Muscle layer of duodenum (tissue), 2 donors: ENCODE results near the gene UQCR11.

ENCODE experiments used
- H3K27ac ChIP-seq: one replicate; pipeline ENCODE4 v1.7.0; 2013; ENCODE audit warnings: mild to moderate bottlenecking, low read length
- H3K27me3 ChIP-seq: one replicate; pipeline ENCODE4 v1.7.0; 2013; ENCODE audit warnings: low read depth, mild to moderate bottlenecking, control low read depth, low read length
- H3K36me3 ChIP-seq, 2 donors: one replicate each; pipeline ENCODE4 v1.7.0; 2013; ENCODE audit warnings: low read length in 2 of 2, control low read depth in 1 of 2, mild to moderate bottlenecking in 1 of 2; ENCODE audit not compliant: insufficient read depth in 2 of 2, control insufficient read depth in 1 of 2
- H3K4me1 ChIP-seq, 2 donors: one replicate each; pipeline ENCODE4 v1.7.0; 2013; ENCODE audit warnings: low read length in 2 of 2, mild to moderate bottlenecking in 2 of 2, control low read depth in 1 of 2, moderate library complexity in 1 of 2; ENCODE audit not compliant: insufficient read depth in 2 of 2, control insufficient read depth in 1 of 2
- H3K4me3 ChIP-seq, 2 donors: one replicate each; pipeline ENCODE4 v1.7.0; 2013; ENCODE audit warnings: low read length in 2 of 2, low read depth in 1 of 2, mild to moderate bottlenecking in 1 of 2
- H3K9me3 ChIP-seq, 2 donors: one replicate each; pipeline ENCODE4 v1.7.0; 2013; ENCODE audit warnings: low read length in 2 of 2, control low read depth in 1 of 2, mild to moderate bottlenecking in 1 of 2; ENCODE audit not compliant: control insufficient read depth in 1 of 2
- donor health status: healthy.

Gene UQCR11

DNA sequence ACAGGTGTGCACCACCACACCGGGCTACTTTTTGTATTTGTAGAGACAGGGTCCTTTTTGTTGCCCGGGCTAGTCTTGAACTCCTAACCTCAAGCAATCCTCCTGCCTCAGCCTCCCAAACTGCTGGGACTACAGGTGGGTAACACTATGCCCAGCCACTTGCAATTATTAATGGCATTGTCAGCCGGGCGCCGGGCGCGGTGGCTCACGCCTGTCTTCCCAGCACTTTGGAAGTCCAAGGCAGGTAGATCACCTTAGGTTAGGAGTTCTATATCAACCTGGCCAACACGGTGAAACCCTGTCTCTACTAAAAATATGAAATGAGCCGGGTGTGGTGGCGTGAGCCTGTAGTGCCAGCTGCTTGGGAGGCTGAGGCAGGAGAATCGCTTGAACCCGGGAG lies 34.4 kb downstream of the UQCR11 start:
- no peak overlapping the region for H3K27ac ChIP-seq
- H3K4me3 ChIP-seq = no peak overlapping the region

DNA sequence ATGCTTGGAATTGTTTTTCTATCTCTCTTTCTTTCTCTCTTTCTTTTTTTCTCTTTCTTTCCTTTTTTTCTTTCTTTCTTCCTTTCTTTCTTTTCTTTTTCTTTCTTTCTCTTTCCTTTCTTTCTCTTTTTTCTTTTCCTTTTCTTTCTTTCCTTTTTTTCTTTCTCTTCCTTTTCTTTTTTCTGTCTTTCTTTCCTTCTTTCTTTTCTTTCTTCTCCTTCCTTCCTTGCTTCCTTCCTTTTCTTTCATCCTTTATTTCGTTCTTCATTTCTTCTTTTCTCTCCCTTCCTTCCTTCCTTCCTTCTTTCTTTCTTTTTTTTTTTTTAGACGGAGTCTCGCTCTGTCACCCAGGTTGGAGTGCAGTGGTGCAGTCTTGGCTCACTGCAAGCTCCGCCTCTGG lies 35.3 kb downstream of the UQCR11 start:
- Histone ChIP-seq H3K4me3 (no peak overlapping the region), H3K27me3 (no peaks in the 10 kb centered on the region), H3K9me3 (no peaks in the 10 kb centered on the region), H3K27ac (no peak overlapping the region), H3K36me3 (no peaks in the 10 kb centered on the region), H3K4me1 (peaks cover 0 to 13% of the 10 kb centered on the region in 2 donors)

More for the DNA sequence above, 34.4 kb downstream of the UQCR11 start:
- no peaks in the 10 kb centered on the region for H3K27me3 ChIP-seq
- peaks cover 0 to 9% of the 10 kb centered on the region in 2 donors for H3K4me1 ChIP-seq
- H3K36me3 ChIP-seq = no peaks in the 10 kb centered on the region
- H3K9me3 ChIP-seq = no peaks in the 10 kb centered on the region

DNA sequence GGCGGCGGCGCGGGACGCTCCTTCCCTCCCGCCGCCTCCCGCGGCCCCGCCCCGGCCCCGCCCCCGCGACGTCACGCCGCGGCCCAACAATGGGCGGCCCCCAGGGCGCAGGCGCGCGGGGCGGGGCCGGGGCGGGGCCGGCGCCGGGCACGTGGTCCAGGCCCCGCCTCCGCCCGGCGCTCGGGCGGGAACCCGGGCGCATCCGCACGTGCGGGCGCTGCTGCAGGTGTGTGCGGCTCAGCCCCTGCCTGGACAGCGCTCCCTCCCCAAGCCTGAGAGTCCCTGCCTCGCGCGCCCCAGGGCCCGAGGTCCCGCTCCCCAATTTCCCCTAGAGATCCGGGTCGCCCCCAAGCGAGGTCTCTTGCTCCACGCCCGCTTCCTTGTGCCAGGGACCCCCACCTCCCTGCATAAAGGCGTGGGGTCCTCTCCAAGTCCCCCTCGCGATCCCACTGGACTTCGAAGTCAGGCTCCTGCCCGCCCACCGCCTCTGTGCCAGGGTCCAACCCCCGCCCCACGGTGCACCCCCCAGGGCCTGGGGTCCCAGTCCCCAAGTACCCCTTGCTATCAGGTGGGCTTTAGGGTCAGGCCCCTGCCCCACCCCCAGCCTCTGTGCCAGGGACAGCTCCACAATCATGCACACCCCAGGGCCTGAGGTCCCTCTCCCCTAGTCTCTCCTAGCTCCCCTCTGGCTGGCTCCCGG lies 36.8 kb downstream of the UQCR11 start, which contains the start of gene MEX3D:
Gene MEX3D (minus strand): TSS at position 6 of the 700 bp plus-strand sequence. CDS start 267 bp downstream, outside the sequence.
- Histone ChIP-seq H3K9me3 (no peaks in the 10 kb centered on the region), H3K4me3 (peak within 1 kb of the TSS in 1 of 2 donors; percentile 76), H3K36me3 (no peaks in the 10 kb centered on the region), H3K27ac (no peak within 1 kb of the TSS), H3K27me3 (no peaks in the 10 kb centered on the region), H3K4me1 (peaks cover 0 to 13% of the 10 kb centered on the region in 2 donors)

DNA sequence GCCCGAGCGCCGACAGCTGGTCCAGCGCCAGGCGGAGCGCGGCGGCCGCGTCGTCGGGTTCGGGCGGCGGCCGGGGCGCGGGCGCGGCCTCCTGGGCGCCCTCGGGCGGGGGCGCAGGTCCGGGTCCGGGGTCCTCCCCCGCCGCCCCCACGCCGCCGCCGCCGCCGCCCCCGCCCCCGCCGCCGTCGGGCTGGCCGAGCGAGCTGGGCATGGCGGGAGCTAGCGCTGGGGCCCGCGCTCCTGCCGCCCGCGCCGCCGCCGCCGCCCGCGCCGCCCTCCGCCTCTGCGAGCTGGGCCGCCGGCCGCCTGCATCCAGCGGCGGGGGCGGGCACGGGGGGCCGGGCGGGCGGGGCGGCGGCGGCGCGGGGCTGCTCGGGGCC lies 37.4 kb downstream of the UQCR11 start:
- Histone ChIP-seq H3K27me3 (no peaks in the 10 kb centered on the region), H3K27ac (no peak overlapping the region), H3K36me3 (no peaks in the 10 kb centered on the region), H3K4me1 (peaks cover 0 to 13% of the 10 kb centered on the region in 2 donors), H3K4me3 (no peak overlapping the region), H3K9me3 (no peaks in the 10 kb centered on the region)

DNA sequence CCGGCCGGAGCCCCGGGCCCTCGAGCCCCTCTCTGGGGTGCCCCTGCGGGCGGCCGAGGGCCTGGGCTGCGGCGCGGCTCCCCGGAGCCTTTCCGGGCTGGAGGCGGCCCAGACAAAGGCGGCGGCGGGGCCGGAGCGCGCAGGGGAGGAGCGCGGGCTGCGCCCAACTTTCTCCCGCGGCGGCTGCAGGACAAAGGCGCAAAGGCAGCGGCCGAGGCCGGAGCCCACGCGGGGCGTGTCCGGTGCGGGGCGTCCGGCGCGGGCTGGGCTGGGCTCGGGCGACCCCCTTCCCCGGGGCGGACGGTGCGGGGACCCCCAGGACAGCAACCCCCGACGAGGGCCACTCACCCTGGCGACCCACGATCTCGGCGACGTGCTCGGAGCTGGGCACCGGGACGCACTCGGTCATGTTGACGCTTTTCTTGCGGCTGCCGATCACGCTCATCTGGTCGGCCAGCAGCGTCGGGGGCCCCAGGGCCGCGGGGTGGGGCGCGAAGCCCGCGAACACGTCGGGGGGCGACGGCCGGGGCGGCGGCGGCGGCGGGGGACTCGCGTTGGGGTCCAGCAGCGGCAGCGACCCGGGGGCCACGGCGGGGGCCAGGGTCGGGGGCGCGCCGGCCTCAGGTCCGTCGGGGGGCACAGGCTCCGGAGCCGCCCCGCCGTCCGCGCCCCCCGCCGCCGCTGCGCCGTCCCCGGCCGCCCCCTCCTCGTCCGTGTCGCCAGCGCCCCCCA lies 38.0 kb downstream of the UQCR11 start:
- no peaks in the 10 kb centered on the region for H3K9me3 ChIP-seq
- H3K4me1 ChIP-seq = peaks cover 0 to 13% of the 10 kb centered on the region in 2 donors
- peak overlapping the region in 1 of 2 donors; percentile 76 for H3K4me3 ChIP-seq
- H3K27ac ChIP-seq = no peak overlapping the region
- H3K27me3 ChIP-seq = no peaks in the 10 kb centered on the region
- H3K36me3 ChIP-seq = no peaks in the 10 kb centered on the region

DNA sequence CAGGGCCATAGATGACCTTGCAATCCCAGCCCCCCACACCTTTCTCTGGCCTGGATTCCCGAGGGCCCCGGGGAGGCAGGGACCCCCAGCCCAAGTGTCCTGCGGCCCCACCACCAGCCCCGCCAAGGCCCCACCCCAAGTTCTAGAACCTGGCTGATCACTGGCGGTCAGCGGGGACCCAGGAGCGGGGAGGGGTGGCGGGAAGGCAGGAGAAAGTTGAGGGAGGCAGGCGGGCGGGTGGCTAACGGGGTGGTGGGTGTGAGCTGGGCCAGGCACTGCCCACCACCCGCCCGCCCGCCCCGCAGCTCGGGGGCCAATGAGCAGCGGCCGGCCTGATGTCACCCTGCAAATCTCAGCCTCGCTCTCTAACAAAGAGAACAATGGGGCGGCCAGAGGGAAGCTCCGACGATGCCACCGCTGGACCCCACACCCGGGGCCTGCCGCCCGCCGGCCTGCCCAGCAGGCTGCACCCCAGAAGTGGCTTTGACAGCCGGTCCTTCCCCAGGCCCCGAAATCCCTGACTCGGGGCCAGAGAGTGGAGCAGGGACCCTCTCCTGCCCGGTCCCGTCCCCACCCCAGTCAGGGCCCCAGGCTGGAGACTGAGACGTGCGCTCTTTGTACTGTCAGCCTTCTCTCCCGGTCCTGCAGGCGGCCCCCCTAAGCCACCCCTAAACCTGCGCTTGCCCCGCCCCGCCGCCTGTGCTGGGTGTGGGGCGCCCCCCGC lies 38.7 kb downstream of the UQCR11 start:
- Histone ChIP-seq H3K4me3 (peak overlapping the region in 1 of 2 donors; percentile 76), H3K36me3 (no peaks in the 10 kb centered on the region), H3K4me1 (peaks cover 0 to 13% of the 10 kb centered on the region in 2 donors), H3K27ac (no peak overlapping the region), H3K9me3 (no peaks in the 10 kb centered on the region), H3K27me3 (no peaks in the 10 kb centered on the region)

DNA sequence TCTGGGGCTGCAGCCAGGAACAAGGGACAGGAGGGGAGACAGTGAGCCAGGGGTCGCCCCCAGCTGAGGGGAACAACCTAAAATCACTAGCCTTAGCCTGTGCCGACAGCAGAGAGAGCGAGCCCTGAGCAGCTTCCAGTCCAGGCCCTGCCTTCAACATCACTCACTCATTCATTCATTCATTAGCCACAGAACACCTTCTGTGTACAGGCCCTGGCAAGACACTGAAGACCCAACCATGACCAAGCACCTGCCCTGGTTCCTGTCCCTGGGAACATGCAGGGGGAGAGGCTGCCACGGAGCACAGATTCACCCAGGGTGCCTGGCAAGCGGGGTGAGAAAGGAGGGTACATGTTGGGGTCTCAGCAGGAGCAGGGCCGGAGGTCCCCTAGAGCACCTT lies 42.0 kb downstream of the UQCR11 start:
- H3K27ac ChIP-seq = no peak overlapping the region
- no peaks in the 10 kb centered on the region for H3K36me3 ChIP-seq
- no peak overlapping the region for H3K4me3 ChIP-seq

DNA sequence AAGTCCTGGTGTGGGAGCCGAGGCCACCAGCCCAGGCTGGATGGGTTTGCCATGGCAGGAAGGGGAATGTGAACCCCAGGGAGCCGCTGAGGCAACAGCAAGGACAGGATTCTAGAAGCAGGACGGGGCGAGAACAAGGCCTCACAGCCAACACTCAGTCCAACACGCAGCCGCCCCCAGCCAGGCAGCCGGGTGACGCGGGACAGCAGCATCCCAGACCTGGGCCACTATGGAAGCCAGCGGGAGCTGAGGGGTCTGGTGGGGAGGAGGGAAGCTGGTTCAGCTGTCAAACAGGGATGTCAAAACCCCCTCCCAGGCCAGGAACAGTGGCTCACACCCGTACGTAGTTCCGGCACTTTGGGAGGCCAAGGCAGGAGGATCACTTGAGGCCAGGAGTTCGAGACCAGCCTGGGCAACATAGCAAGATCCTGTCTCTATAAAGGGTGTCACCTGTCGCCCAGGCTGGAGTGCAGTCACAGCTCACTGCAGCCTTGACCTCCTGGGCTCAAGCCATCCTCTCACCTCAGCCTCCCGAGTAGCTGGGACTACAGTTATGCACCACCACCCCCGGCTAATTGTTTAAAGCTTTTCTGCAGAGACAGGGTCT lies 43.9 kb downstream of the UQCR11 start:
- no peak overlapping the region for H3K4me3 ChIP-seq

More for the DNA sequence above, 42.0 kb downstream of the UQCR11 start:
- Histone ChIP-seq H3K27me3 (no peaks in the 10 kb centered on the region), H3K9me3 (no peaks in the 10 kb centered on the region), H3K4me1 (peaks cover 0 to 9% of the 10 kb centered on the region in 2 donors)

DNA sequence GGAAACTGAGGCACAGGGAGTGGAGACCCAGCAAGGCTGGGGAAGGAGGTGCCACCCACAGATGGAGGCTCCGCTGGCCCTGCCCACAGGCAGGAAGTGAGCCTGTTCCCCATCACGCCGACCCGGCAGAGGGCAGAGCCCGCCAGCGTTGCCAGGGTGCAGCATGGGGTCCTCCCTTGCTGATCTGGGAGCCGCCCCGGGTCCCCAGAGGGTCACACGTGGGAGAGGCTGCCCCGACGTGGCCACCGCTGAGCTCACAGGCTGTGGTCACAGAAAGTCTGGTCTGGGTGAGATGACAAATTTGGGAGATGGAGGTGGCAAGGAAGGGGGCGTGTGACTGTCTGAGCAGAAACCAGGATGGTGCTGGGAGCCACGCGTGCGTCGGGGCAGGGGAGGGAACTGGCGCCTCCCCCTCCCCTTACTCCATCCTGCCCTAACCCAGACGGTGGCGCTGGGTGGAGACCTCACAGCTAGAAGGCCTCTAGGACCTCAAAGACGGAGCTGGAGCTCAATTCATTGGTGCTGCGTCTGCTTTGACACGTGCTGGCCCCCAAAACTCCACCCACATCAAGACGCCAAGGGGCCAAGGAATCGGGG lies 44.9 kb downstream of the UQCR11 start:
- H3K4me3 ChIP-seq = no peak overlapping the region
- no peak overlapping the region for H3K27ac ChIP-seq
- H3K9me3 ChIP-seq = no peaks in the 10 kb centered on the region
- no peaks in the 10 kb centered on the region for H3K27me3 ChIP-seq
- no peaks in the 10 kb centered on the region for H3K4me1 ChIP-seq
- H3K36me3 ChIP-seq = peaks cover 0 to 5% of the 10 kb centered on the region in 2 donors

More for the DNA sequence above, 43.9 kb downstream of the UQCR11 start:
- peaks cover 0 to 8% of the 10 kb centered on the region in 2 donors for H3K4me1 ChIP-seq
- H3K27ac ChIP-seq = no peak overlapping the region
- H3K36me3 ChIP-seq = peaks cover 0 to 3% of the 10 kb centered on the region in 2 donors
- no peaks in the 10 kb centered on the region for H3K27me3 ChIP-seq
- no peaks in the 10 kb centered on the region for H3K9me3 ChIP-seq

DNA sequence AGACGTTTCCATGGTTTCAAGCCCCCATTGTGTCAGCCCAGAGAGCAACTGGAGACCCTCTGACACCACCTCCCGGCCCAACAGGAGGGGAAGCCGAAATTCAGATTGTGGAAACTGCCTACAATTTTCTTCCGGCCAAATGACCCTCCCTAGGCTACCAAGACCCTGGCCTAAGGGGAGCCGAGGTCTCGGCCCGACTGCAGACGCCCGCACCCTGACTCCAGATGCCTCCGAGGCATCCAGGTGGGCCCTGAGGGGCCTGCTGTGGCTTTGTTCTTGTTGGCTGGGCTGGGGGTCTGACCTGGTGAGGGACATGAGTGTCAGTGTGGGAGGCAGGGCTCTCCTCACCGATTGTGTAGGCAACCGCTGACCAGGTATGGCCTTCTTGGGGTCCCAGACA lies 46.7 kb downstream of the UQCR11 start:
- H3K4me1 ChIP-seq = no peaks in the 10 kb centered on the region
- H3K9me3 ChIP-seq = no peaks in the 10 kb centered on the region
- H3K27ac ChIP-seq = no peak overlapping the region
- no peak overlapping the region for H3K4me3 ChIP-seq
- H3K36me3 ChIP-seq = peaks cover 0 to 5% of the 10 kb centered on the region in 2 donors
- H3K27me3 ChIP-seq = no peaks in the 10 kb centered on the region
